T-helper 9 cell (primary cell): ENCODE measurements around the gene MPL.

Experiments used
- DNase-seq: peaks from one replicate; pipeline ENCODE4 v3.0.0-alpha.2; 2020
- total RNA-seq, 2 donors: gene quantifications; one replicate each; lab custom pipeline; 2026; lab: John Stamatoyannopoulos, UW

Gene MPL
- total RNA-seq, result 0 reads per million in 2 donors

- no peak for DNase-seq
These were observed at the start of gene MPL for GRCh38 chr1:43337588-43337987. TSS of gene MPL (plus strand) at chr1:43337818. CDS start at chr1:43337849, 31 bp downstream.

- no peak for DNase-seq
These were observed 49.4 kb upstream of the MPL start for GRCh38 chr1:43288058-43288784.

- no peak for DNase-seq
These were observed 48.6 kb upstream of the MPL start for GRCh38 chr1:43288785-43289706.

GRCh38 chr1:43292216-43292615 is 45.4 kb upstream of the MPL start:
- DNase-seq, result no peak

- DNase-seq, result no peak
These were observed 44.9 kb upstream of the MPL start for GRCh38 chr1:43292679-43293078.

- DNase-seq, result no peak
These were observed 44.4 kb upstream of the MPL start for GRCh38 chr1:43293176-43293575.

- no peak for DNase-seq
These were observed 43.5 kb upstream of the MPL start for GRCh38 chr1:43293896-43294760.

GRCh38 chr1:43294761-43295160 is 42.9 kb upstream of the MPL start:
- DNase-seq, result no peak

- DNase-seq, result no peak
These were observed 41.4 kb upstream of the MPL start for GRCh38 chr1:43296207-43296606.

GRCh38 chr1:43298055-43298454 is 39.6 kb upstream of the MPL start:
- DNase-seq, result no peak

GRCh38 chr1:43299101-43299500 is 38.5 kb upstream of the MPL start:
- no peak for DNase-seq

- no peak for DNase-seq
These were observed 37.1 kb upstream of the MPL start, which contains the start of gene TIE1 for GRCh38 chr1:43300378-43301094. TSS of gene TIE1 (plus strand) at chr1:43300982. CDS start at chr1:43301072, 90 bp downstream.

GRCh38 chr1:43302201-43302600 is 35.4 kb upstream of the MPL start:
- DNase-seq, result no peak

GRCh38 chr1:43302721-43303470 is 34.7 kb upstream of the MPL start:
- DNase-seq, result no peak

GRCh38 chr1:43303471-43304313 is 33.9 kb upstream of the MPL start:
- DNase-seq, result no peak

GRCh38 chr1:43304314-43304681 is 33.3 kb upstream of the MPL start:
- DNase-seq, result no peak

- DNase-seq, result no peak
These were observed 32.8 kb upstream of the MPL start for GRCh38 chr1:43304771-43305300.

GRCh38 chr1:43305461-43305860 is 32.2 kb upstream of the MPL start:
- no peak for DNase-seq

GRCh38 chr1:43305926-43306687 is 31.5 kb upstream of the MPL start:
- DNase-seq, result no peak
